Activated CD8-positive, alpha-beta memory T cell treated with anti-CD3 and anti-CD28 coated beads, Interleukin-2, amount 50 U/mL, for 24 hours (primary cell): Measurements from ENCODE around the gene GPR18.

Experiments used
- DNase-seq: peaks from one replicate; pipeline ENCODE4 v3.0.0-alpha.2; 2020; ENCODE audit errors: extremely low read depth

Gene GPR18, protein sequence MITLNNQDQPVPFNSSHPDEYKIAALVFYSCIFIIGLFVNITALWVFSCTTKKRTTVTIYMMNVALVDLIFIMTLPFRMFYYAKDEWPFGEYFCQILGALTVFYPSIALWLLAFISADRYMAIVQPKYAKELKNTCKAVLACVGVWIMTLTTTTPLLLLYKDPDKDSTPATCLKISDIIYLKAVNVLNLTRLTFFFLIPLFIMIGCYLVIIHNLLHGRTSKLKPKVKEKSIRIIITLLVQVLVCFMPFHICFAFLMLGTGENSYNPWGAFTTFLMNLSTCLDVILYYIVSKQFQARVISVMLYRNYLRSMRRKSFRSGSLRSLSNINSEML

DNA sequence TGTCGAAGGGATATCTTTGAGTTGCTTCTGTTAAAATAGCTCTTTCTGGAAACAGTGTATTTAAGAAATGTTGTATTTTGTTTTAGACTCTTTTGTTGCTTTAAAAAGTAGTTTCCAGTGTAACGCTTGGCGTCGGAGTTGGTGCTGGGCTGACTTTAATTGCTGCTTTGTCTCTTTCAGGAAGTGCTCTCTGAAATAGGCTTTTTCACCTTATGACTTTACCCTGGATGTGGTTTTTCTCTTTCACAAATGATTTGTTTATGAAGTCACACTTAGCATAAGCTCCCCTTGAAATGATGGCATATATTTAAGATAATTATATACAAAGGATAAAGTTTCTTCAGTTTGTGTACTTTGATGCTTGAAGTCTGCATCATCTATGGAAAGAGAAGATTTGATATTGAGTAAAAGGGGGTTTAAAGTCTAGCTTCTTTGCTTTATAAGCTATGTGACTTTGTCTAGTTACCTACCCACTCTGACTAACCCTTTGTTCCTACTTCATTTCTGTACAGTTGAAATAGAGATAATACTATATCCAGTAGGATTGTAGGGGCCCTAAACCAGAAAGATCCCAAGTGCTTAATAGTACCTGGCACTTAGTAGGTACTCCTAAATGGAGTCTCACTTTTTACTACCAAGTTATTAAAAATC, at the start of gene GPR18:
Gene GPR18, minus strand, starts transcription at position 170 of the 651 bp plus-strand sequence. CDS start 2,507 bp downstream, outside the sequence.
- no peak for DNase-seq

DNA sequence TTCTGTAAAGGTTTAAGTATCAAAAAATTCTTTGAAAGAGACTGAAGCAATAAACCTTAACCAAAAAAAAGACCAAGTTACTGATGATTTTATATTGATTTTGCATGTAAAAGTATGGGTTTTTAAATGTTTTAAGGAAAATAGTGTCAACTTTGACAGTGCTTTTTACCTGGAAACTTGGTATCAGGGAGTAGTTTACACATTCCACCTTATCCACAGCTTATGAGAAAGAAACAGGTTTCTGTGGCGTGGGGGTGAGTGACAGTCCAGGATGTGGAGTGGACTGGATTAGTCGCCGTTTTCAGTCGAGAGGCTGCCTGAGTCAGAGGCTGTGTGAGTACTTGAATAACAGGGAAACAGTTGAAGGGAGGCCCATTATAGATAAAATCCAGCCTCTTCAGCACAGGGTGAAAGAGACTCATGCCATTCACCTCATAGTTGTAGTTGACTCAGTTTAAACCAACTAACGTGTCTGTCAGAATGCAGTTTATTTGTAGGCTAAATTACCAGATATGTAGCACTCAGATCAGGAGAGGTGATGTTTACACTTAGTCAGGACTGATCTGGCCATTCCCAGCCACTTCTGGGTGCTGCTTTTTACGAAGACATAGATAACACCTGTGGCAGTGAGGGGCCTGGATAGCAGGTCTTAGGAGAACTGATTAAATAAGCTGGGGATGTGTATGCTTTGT, 49.6 kb upstream of the GPR18 start:
- DNase-seq: peak; percentile 68

DNA sequence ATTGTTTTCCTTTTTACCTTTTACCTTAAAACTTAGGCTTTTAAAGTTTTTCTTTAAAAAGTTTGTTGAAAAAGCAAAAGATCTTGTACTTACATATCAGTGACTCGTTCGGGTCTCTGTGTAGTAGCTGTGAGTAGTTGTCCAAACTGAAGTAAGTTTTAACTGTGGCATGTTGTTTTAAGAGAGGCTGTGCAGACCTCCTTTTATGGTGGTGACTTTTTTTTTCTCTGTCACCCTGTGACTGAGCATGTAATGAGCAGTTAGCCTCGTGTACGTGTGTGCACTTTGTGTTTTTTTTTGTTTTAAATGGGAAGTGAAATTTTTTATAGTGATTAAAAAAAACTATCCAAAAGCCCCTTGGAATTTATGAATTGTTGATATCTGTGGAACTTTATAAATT, 49.1 kb upstream of the GPR18 start, which contains the start of gene GPR183:
Gene GPR183, minus strand, starts transcription at position 153 of the 400 bp plus-strand sequence. CDS start 11,254 bp downstream, outside the sequence.
- DNase-seq: no peak

DNA sequence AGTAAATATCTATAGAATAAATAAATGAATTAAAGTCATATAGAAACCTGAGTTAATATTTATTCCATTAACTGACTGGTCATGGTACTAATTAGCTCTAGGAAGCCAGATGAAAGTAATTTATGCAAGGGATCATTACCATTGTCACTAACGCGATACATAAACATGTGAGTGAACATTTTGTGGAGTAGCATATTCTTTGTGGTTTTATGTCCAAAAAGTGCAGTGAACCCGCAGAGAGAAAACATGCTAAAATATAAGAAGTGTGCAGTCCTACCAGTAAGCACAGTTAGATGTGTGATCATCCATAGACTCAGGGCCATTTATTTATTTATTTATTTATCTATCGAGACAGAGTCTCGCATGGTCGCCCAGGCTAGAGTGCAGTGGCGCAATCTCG, 47.4 kb upstream of the GPR18 start:
- no peak for DNase-seq

DNA sequence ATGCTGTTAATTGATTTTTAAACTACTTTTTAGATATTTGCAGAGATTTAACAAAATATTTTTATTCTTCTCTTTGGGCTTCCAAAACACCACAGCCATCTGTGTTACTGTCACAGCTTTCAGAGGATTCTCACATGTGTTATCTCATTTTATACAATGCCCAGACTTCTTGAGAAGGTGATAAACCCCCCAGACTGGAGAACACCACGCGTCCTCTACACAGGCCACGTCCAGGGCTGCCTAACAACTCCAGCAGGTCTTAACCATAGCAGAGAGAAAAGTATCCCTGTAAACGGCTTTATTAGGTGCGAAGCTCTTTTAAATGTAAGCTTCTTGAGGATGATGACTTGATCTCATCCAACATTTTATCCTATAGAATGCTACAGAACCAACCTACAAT, 47.0 kb upstream of the GPR18 start:
- no peak for DNase-seq

DNA sequence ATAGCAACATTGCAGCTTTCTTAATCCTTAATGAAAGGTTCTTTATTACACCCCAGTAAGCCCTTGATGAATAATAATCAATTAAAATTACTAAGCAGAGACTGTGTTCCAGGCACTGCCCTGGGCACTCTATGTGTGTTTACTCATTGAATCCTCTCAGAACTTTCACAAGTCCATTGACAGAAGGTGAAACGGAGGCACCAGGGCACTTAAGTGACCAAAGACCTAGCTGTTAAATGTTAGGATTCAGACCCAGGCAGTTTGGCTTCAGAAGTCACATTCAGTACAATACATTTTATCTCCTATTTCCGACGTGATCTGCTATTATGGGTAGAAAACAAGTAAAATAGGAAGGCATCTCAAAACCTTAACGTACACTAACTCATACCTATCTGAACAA, 46.4 kb upstream of the GPR18 start:
- DNase-seq: no peak

DNA sequence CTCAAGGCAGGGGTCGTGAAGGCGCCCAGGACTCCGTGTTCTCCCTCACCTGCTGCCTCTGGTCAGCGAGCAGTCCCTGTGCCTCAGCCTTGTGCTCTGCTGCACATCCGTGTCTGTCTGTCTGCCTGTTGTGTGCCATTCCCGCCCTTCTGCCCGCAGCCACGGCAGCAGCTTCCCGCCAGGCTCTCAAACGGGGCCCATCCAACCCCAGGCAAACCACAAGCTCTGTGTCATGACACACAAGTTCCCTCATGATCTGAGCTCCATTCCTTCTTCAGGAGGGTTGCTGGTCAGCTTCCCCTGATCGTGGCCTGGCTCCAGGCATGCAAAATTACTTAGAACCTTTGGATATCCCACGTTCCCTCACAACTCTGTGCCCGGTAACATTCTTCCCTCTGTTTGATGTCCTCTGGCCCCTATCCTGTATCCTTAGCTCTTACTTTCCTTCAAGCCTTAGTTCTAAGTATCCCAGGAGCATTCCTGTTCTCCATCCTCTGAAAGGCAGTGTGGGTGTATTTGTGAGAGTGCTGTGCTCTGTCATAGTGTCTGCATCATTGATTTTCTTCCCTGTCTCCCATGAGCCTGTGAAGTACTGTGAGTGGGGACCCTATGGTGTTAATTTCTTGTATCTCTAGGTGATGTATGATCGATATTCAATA, 45.8 kb upstream of the GPR18 start:
- no peak for DNase-seq

DNA sequence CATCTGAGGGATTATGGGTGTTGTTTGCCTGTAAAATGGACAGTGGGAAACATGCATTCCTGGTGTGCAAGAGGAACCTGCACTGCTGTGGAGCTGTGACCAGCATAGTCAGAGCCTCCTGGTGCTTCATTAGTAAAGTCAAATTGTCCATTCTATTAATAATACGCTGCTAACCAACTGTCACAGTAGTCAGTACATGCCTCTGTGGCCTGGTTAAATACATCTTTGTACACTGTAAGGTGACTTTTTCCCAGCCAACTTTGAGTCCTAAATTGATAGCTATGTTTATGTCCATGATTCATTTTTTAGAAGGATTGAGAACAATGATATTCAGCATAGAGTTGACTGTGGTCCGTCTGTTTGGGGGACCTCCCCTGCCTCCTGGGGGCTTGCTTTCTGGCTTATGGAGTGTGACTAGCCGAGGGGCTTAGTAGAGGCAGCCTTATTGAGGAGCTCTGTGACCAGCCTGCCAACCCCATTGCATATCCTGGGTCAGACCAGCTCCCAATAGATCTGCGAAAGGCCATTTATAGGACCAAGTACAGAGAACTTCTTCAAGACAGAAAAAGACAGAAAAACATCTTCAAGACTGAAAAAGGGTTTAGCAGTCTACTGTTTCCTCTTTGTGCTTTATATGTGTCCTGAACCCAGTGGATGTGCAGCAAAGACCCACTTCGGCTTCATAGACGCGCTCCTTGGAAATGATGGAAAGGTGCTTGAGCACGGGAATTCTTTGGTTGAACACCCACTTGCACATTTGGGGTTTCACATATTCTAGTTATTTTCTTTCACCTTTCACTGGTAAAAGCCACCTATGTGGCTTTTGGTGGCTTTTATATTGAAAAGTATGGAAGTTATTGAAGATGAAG, 44.7 kb upstream of the GPR18 start:
- DNase-seq: no peak

DNA sequence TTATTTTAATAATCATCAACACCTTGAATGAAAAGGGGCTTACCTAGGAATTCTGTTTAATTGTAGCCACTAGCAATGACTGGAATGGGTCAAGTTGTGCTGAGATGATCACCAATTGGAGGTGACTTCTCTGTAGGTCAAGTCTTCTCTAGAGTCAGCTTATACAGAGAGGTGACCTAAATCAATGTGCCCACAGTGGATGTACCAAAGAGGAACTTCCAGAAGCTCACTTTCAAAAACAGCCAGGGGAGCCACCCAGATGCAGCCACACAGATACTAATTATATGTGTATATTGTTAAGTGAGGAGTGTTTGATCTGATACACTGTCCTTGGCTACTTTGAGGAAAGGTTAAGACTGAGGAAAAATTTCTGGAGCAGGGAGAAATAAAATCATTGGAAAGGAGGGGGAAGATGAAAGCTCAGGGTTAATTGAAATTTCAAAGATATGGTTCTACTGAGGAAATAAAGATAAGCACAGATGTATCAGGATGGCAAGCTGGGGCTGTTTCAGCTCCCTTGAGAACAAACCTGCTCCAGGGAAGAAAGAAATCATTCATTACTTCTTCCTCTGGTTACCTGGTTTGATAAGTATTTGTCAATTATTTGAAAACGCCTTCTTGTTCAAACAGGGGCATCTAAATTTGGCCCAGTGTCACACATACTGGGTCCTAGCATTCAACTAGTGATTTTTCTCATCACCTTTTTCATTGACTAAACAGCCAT, 43.9 kb upstream of the GPR18 start:
- no peak for DNase-seq

DNA sequence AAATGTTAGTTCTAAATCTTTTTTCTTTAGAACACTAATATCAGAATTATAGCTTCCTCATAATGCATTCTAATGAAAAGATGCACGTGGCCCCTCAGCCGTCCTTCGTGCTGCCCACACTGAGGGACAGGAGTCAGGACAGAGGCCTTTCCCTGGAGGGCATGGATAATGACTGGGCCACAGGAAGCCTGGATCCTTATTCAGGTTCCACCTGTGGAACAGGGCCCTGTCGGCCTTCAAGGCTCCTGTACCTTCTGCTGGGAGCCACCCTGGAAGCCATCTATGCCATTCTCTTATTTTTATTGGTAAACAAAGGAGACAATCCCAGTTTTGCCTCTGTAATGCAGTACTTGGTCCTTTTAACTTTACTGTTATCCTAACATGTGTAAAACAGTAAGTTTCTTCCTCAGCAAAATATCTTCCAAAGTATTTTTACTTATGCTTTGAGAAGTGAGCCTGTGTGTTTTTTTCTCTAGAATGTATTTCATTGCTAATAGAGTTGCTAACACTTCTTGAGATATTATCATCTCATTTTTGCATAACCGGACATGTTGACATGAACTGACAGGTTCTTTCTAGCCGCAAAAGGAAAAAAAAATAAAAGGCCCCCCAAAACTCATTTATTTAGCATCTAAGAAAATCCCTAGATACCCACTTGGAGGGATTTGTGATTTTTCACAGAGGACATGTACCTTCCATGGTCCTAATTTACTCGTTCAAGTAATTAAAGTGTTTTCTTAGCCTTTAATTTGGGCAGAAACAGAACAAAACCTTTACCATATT, 43.1 kb upstream of the GPR18 start:
- DNase-seq: no peak

DNA sequence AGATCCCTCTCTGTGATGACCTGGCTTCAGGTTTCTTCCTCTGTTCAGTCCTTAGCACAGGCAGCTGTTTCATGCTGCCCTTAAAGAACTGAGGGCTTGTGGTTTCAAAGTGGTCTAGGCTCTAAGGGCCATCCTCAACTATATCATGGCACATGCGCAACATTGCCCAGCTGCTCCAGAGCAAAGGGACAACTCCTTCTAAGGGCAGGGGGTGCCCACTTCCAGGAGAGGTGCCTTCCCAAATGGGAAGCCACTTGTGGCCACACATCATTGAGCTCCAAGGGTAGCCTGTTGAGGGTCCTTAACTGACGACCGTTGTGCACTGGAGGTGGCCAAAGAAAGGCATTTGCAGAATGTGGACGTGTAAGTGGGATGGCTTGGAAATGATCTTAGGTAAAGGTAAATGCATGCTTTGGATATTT, 41.8 kb upstream of the GPR18 start:
- DNase-seq: no peak

DNA sequence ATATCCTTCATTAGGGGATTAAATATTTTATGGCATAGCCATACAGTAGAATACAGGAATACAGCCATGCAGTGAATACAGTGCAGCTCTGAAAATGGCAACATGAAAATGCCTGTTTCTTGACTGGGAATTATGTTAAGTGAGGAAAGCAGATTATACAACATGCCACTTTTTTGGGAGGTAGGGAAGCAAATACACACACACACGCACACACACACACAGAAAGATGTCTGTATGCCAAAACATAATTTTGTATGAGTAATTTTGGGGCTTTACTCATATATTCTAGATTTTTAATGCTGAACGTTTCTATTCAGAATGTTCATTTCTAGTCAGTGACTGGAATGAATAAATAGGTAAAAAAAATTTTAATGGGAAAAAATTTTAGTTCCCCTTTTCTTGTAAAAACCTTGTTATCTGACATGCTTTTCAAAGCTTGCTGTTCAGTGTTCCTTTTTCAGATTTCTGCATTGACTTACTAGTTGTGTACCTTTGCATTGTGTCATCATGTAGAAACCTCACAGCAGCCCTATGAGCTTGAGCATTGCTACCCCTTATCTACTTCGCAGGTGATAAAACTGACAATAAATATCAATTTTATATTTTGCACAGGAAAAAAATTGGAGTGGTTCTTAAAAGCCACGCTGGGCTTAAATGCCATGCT, 41.2 kb upstream of the GPR18 start:
- no peak for DNase-seq

DNA sequence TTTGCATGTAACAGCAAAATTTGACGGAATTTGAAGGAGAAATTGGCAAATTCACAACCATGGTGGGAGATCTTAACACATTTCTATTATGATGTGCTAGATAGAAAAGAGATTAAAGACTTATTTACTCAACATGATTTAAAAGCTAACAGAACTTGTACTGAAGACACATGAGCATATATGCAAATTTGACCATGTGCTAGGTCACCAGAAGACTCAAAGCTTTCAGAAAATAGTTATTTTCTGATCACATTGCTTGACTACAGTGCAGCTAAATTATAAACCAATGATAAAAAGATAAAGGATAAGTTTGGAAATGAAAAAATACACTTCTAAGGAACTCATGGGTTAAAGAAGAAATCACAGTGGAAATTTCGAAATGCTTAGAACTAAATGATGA, 39.9 kb upstream of the GPR18 start:
- DNase-seq: no peak

DNA sequence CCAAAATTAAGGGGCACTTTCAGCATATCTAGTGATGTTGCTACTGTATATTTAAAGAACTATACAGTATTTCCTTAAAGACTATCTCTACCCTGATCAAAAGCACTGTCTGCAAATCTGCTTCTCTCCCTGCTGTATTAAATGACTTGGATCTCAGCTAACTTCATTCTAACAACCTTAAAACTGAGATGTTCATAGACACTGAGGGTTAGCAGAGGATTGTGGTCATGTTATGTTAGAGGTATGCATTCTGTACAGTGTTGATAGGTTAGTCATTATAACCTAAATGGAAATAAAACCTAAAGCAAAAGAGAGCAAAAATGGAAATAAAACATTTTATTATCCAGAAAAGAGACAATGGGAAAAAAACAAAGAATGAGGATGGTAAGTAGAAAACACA, 39.2 kb upstream of the GPR18 start:
- DNase-seq: no peak

DNA sequence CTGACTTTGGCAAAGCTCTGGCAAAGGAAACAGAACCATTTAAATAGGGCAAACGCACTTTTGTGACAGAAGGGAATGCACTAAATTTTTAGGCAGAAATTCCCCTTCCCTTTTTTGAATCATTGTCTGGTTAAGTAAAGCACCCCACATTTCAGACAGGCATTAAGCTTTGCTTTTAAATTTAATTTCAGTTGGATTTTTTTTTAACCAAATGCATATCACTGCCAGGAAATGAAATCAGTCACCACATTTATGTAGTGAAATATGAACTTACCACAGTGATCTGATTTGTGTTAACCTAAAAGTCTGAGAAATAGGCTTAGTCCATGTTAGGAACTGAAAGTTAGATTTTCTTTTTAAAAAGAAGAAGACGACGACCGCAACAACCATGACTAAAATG, 38.2 kb upstream of the GPR18 start:
- no peak for DNase-seq

DNA sequence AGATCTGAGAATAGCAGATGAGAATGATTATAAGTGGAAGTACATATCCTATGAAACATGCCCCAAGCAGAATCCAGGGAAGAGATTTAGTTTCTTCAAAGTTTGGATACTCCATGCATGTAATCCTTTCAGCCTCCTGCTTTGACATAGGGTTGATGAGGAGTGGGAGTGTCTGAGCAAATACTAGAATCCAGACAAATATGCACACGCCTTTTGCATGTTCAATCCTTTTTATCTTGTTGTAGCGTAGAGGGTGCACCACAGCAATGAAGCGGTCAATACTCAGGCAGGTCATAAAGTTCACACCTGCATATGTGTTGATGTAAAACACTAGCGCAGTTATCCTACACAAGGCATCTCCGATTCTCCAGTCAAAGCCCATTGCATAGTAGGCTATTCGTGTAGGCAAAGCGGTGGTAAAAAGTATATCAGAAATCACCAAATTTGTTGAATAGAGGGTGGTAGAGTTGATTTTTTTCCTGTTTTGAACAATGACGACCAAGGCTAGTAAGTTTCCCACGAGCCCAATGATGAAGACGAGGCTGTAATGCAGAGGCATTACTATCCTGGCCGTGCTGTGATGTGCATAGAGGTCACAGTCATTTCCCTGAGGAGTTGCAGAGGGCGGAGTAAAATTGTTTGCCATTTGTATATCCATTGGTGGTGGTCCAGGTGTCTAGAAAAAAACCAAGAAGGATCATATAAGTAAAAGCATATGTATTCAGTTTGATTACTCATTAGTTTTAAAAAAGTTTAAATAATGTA, 37.5 kb upstream of the GPR18 start:
- no peak for DNase-seq

DNA sequence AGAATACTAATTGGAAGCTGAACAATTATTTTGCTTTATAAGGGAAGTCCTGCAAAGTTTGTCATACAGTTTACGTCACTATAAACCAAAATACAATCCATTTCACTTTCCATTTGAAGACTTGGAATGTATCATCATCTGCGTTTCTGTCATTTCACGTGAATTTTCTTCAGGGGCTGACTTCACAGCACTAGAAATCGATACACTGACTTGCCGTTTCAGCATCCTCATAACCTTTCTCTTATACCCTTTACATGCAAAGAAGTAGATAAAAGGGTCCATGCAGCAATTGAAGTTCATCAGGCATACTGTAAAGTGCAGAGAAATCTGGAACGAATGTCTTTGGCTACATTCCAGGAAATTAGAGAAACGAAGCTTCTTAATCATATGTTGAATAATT, 36.8 kb upstream of the GPR18 start:
- DNase-seq: no peak

DNA sequence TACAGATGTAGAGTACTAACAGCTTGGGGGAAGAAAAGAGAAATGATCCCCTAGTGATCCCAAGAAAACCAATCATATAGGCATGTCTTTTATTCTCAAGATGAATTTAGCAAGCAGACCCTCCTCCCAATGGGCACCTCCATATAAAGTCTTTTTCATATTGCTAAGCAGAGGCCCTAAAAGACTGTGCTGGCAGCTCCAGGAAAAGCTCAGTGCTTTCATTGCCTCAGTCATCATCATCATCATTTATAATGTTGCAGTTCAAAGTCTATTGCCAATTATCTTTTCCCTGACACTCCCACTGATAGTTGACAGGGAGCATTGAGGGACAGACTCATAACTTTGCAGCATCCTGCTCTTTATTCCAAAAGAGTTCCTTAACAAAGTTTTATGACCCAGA, 36.0 kb upstream of the GPR18 start:
- DNase-seq: no peak

DNA sequence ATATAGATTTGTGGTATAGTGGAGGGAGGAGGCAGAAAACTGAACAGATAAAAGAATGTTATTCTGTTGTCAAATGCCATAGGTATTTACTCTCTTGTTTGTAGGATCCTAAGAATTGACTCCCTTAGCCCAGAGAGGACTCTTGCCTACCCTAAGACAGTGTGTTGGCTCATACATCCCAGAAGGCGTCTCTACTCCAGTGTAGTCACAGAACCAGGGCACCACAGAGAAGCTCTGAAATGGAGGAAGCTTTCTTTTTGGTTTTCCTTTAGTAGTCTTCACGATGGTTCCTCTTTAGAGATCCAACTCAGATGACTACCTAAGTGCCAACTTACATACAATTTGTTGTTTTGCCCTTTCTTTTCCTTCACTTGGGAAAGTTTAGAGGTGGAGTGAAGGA, 35.0 kb upstream of the GPR18 start:
- no peak for DNase-seq
